OCI-LY7 (cell line): ENCODE data around the gene UNC5B. TPM values are rescaled to one million over a fixed set of nuclear protein-coding genes. Genes with fewer than 3 reads are reported as not detected.

Experiments used
- BruUV-seq: library from RNA; stranded (reverse); fragments of 400-500 nt; replicated peaks from 2 replicates; lab custom pipeline; 2021; lab: Mats Ljungman, UMichigan
- CTCF ChIA-PET: fragments of 300-600 bp; sonication (Branson Sonifier 250); formaldehyde crosslinking; loops from one replicate; lab custom pipeline; 2022; ENCODE audit warnings: antibody characterized with exemption; ENCODE audit not compliant: unreplicated experiment; lab: Charles Lee
- POLR2A ChIA-PET: fragments of 300-600 bp; sonication (Branson Sonifier 250); formaldehyde crosslinking; loops from one replicate; lab custom pipeline; 2022; ENCODE audit warnings: antibody characterized with exemption; lab: Charles Lee
- DNase-seq: peaks from one replicate; pipeline ENCODE4 v3.0.0-alpha.2; 2015; ENCODE audit warnings: low spot score
- H2AFZ ChIP-seq: fragments of 200-600 bp; sonication (generic), shearing (Covaris generic); 2 replicates; pipeline ENCODE4 v1.6.1; 2014; ENCODE audit warnings: mild to moderate bottlenecking, antibody characterized with exemption, low read length, moderate library complexity
- H3K27ac ChIP-seq: fragments of 200-600 bp; sonication (generic); 2 replicates; pipeline ENCODE4 v1.5.1; 2014; ENCODE audit warnings: mixed run types, low read depth, mild to moderate bottlenecking, moderate library complexity, low read length, inconsistent platforms; ENCODE audit not compliant: poor library complexity, severe bottlenecking
- H3K36me3 ChIP-seq: fragments of 200-600 bp; sonication (generic); 2 replicates; pipeline ENCODE4 v1.6.1; 2014; ENCODE audit warnings: mild to moderate bottlenecking, antibody characterized with exemption, low read length, moderate library complexity, mixed read lengths; ENCODE audit not compliant: insufficient read depth
- H3K4me1 ChIP-seq: fragments of 200-600 bp; sonication (generic); 2 replicates; pipeline ENCODE4 v1.5.1; 2014; ENCODE audit warnings: mild to moderate bottlenecking, low read length; ENCODE audit not compliant: insufficient read depth, poor library complexity, severe bottlenecking
- H3K4me2 ChIP-seq: fragments of 200-600 bp; sonication (generic); 2 replicates; pipeline ENCODE4 v1.6.1; 2014; ENCODE audit warnings: mild to moderate bottlenecking, low read length
- H3K4me3 ChIP-seq: fragments of 200-600 bp; sonication (generic); 2 replicates; pipeline ENCODE4 v1.5.1; 2014; ENCODE audit warnings: mild to moderate bottlenecking, low read depth, low read length; ENCODE audit not compliant: poor library complexity, severe bottlenecking
- H3K79me2 ChIP-seq: fragments of 200-600 bp; sonication (generic); 2 replicates; pipeline ENCODE4 v1.6.1; 2016; ENCODE audit warnings: low read depth, mild to moderate bottlenecking, low read length, moderate library complexity, mixed read lengths; ENCODE audit not compliant: insufficient read depth
- H3K9me2 ChIP-seq: fragments of 200-600 bp; sonication (generic); 2 replicates; pipeline ENCODE4 v1.6.1; 2016; ENCODE audit warnings: mild to moderate bottlenecking, low read length, mixed read lengths; ENCODE audit not compliant: insufficient read depth
- H3K9me3 ChIP-seq: fragments of 200-600 bp; sonication (generic); 2 replicates; pipeline ENCODE4 v1.6.1; 2014; ENCODE audit warnings: mild to moderate bottlenecking, mixed run types, low read length, mixed read lengths
- H4K20me1 ChIP-seq: fragments of 200-600 bp; sonication (generic); 2 replicates; pipeline ENCODE4 v1.6.1; 2014; ENCODE audit warnings: mild to moderate bottlenecking, antibody characterized with exemption, low read length, moderate library complexity, mixed read lengths; ENCODE audit not compliant: insufficient read depth
- CTCF ChIP-seq: fragments of 200-600 bp; sonication (generic); conservative IDR thresholded peaks from 2 replicates; pipeline ENCODE4 v1.5.1; 2014; ENCODE audit warnings: mild to moderate bottlenecking, antibody characterized with exemption, low read length, moderate library complexity, mixed read lengths
- EZH2phosphoT487 ChIP-seq: fragments of 200-600 bp; sonication (generic); IDR thresholded peaks from 2 replicates; pipeline ENCODE4 v1.6.1; 2018; ENCODE audit warnings: low read depth, borderline replicate concordance, mild to moderate bottlenecking, mixed run types, antibody characterized with exemption, low read length, moderate library complexity, mixed read lengths
- intact Hi-C: fragments of 100-400 bp; cut with micrococcal nuclease; formaldehyde crosslinking; loops from one replicate; pipeline ENCODE4 v1.10.0; 2022; ENCODE audit not compliant: unreplicated experiment
- total RNA-seq, 2 experiments: library from RNA; depleted of rRNA in 1 of 2; stranded (reverse); fragments of >200 nt in 1 of 2; shearing (Covaris generic) in 1 of 2; gene quantifications; 2 replicates each; pipeline ENCODE4 v1.2.3, GENCODE V29; 2014 to 2022

UNC5B gene
- total RNA-seq, 2 experiments from 2014 or later: not detected

GRCh38 chr10:71338728-71339495 is 126.5 kb downstream of the UNC5B start:
- H3K79me2 ChIP-seq: no peaks in the 10 kb centered on the region
- no peaks in the 10 kb centered on the region for H3K4me1 ChIP-seq
- H3K4me2 ChIP-seq: no peak overlapping the region
- no peak for DNase-seq
- no peak overlapping the region for H2AFZ ChIP-seq
- CTCF ChIA-PET: no interaction called here
- no peaks in the 10 kb centered on the region for H3K9me3 ChIP-seq
- POLR2A ChIA-PET: no interaction called here
- H4K20me1 ChIP-seq: no peaks in the 10 kb centered on the region
- BruUV-seq: no TSS peak
- no peaks in the 10 kb centered on the region for H3K36me3 ChIP-seq
- H3K4me3 ChIP-seq: no peak overlapping the region
- H3K9me2 ChIP-seq: no peaks in the 10 kb centered on the region
- H3K27ac ChIP-seq: no peak overlapping the region
- intact Hi-C loops: no loop called here
- no peak for TF ChIP-seq EZH2phosphoT487
- TF ChIP-seq CTCF: no peak

GRCh38 chr10:71339796-71340589 is 127.6 kb downstream of the UNC5B start:
- Histone ChIP-seq H3K4me1 (no peaks in the 10 kb centered on the region), H2AFZ (no peak overlapping the region), H3K27ac (no peak overlapping the region), H3K9me3 (no peaks in the 10 kb centered on the region), H3K36me3 (no peaks in the 10 kb centered on the region), H3K79me2 (no peaks in the 10 kb centered on the region), H3K4me3 (no peak overlapping the region), H4K20me1 (no peaks in the 10 kb centered on the region), H3K4me2 (no peak overlapping the region), H3K9me2 (no peaks in the 10 kb centered on the region)
- intact Hi-C loops: no loop called here
- ChIA-PET POLR2A (no interaction called here), CTCF (no interaction called here)
- no peak for TF ChIP-seq CTCF
- no peak for TF ChIP-seq EZH2phosphoT487
- no TSS peak for BruUV-seq
- DNase-seq: no peak
